GM19455 (cell line): Measurements from ENCODE around the gene SKAP1.

Experiments used
- ATAC-seq: cut with Tn5 transposase; IDR thresholded peaks from one replicate; pipeline ENCODE4 v1.9.1; 2021; ENCODE audit not compliant: unreplicated experiment

The SKAP1 gene

GRCh38 chr17:48153691-48154358, 276.2 kb downstream of the SKAP1 start:
- no peak for ATAC-seq

- no peak for ATAC-seq
These were observed 277.7 kb downstream of the SKAP1 start for GRCh38 chr17:48152289-48152688.

- ATAC-seq = no peak
These were observed 278.8 kb downstream of the SKAP1 start for GRCh38 chr17:48151220-48151619.

GRCh38 chr17:48150597-48151001, 279.4 kb downstream of the SKAP1 start:
- no peak for ATAC-seq

- no peak for ATAC-seq
These were observed 280.1 kb downstream of the SKAP1 start for GRCh38 chr17:48149787-48150463.

GRCh38 chr17:48148854-48149786, 280.9 kb downstream of the SKAP1 start:
- no peak for ATAC-seq

- no peak for ATAC-seq
These were observed 281.8 kb downstream of the SKAP1 start for GRCh38 chr17:48148029-48148770.

GRCh38 chr17:48144976-48145798, 284.8 kb downstream of the SKAP1 start:
- ATAC-seq = no peak

GRCh38 chr17:48144231-48144630, 285.8 kb downstream of the SKAP1 start:
- no peak for ATAC-seq

GRCh38 chr17:48143629-48144028, 286.4 kb downstream of the SKAP1 start:
- ATAC-seq = no peak

- ATAC-seq = no peak
These were observed 290.1 kb downstream of the SKAP1 start for GRCh38 chr17:48139944-48140343.

GRCh38 chr17:48137656-48138055, 292.4 kb downstream of the SKAP1 start:
- no peak for ATAC-seq

- no peak for ATAC-seq
These were observed 295.0 kb downstream of the SKAP1 start for GRCh38 chr17:48134912-48135480.

GRCh38 chr17:48132385-48132784, 297.6 kb downstream of the SKAP1 start:
- ATAC-seq = no peak

GRCh38 chr17:48131216-48131824, 298.7 kb downstream of the SKAP1 start:
- ATAC-seq = no peak

GRCh38 chr17:48129981-48130380, 300.0 kb downstream of the SKAP1 start:
- ATAC-seq = no peak

GRCh38 chr17:48128400-48128799, 301.6 kb downstream of the SKAP1 start:
- no peak for ATAC-seq

GRCh38 chr17:48127371-48128051, 302.5 kb downstream of the SKAP1 start:
- no peak for ATAC-seq

- no peak for ATAC-seq
These were observed 303.5 kb downstream of the SKAP1 start for GRCh38 chr17:48126532-48126850.
